ENCODE data around the gene AIG1.
"Not testable (repeated sequence)": the region's sequence is repeated elsewhere in the genome, so short reads cannot be mapped to it uniquely, and the experiment has no call there.

Gene AIG1

GRCh38 chr6:143018955-143019354 lies 41.7 kb upstream of the AIG1 start:
- ATAC-seq (ENCODE audit: insufficient read depth, low read depth): no peak

GRCh38 chr6:143020862-143021261 lies 39.8 kb upstream of the AIG1 start:
- H3K4me2 ChIP-seq (ENCODE audit: insufficient read depth, low read length); H3K79me2 ChIP-seq (ENCODE audit: insufficient read depth, low read length); H2AFZ ChIP-seq (ENCODE audit: low read depth, low read length); H3K9me3 ChIP-seq (ENCODE audit: insufficient read depth, low read length, severe bottlenecking); ATAC-seq (ENCODE audit: insufficient read depth, low read depth); H3K4me1 ChIP-seq (ENCODE audit: insufficient read depth, low read length); H3K4me3 ChIP-seq (ENCODE audit: low read depth in 1 of 2, low read length in 2 of 2); H3K9ac ChIP-seq (ENCODE audit: low read depth, low read length); H3K27me3 ChIP-seq (ENCODE audit: insufficient read depth, low read length, poor library complexity); H3K27ac ChIP-seq (ENCODE audit: low read length); DNase-seq; H4K20me1 ChIP-seq (ENCODE audit: insufficient read depth, low read length); H3K36me3 ChIP-seq (ENCODE audit: insufficient read depth, low read length): not testable (repeated sequence)

More at GRCh38 chr6:143018955-143019354, 41.7 kb upstream of the AIG1 start:
- no peak overlapping the region for H3K27ac ChIP-seq (ENCODE audit: low read length)
- no peak overlapping the region for H3K4me2 ChIP-seq (ENCODE audit: insufficient read depth, low read length)
- H3K36me3 ChIP-seq (ENCODE audit: insufficient read depth, low read length): no peaks in the 10 kb centered on the region
- TF ChIP-seq CTCF (IDR thresholded peaks at IDR 0.05; ENCODE audit: borderline replicate concordance, extremely low read depth, low read length, poor library complexity, severe bottlenecking) (no peak), EZH2 (IDR thresholded peaks at IDR 0.05; ENCODE audit: borderline replicate concordance, low read depth, low read length, severe bottlenecking) (no peak)
- no peaks in the 10 kb centered on the region for H3K9me3 ChIP-seq (ENCODE audit: insufficient read depth, low read length, severe bottlenecking)
- DNase-seq: no peak
- no peaks in the 10 kb centered on the region for H3K79me2 ChIP-seq (ENCODE audit: insufficient read depth, low read length)
- H3K4me1 ChIP-seq (ENCODE audit: insufficient read depth, low read length): no peaks in the 10 kb centered on the region
- H3K9ac ChIP-seq (ENCODE audit: low read depth, low read length): no peak overlapping the region
- no peaks in the 10 kb centered on the region for H3K27me3 ChIP-seq (ENCODE audit: insufficient read depth, low read length, poor library complexity)
- no peak overlapping the region for H3K4me3 ChIP-seq (ENCODE audit: low read depth in 1 of 2, low read length in 2 of 2)
- H2AFZ ChIP-seq (ENCODE audit: low read depth, low read length): no peak overlapping the region
- H4K20me1 ChIP-seq (ENCODE audit: insufficient read depth, low read length): no peaks in the 10 kb centered on the region

DNA sequence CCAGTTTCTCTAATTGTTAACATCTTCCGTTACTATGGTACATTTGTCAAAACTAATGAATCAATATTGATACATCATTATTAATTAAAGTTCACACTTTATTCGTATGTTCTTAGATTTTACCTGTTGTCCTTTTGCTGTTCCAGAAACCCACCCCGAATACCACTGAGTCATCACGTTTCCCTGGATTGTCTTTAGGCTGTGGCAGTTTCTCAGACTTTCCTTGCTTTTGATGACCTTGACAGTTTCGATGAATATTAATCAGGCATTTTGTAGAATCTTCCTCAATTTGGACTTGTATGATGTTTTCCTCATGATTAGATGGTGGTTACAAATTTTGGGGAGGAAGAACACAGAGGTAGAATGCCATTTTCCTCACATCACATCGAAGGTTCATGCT lies 39.1 kb upstream of the AIG1 start:
- Histone ChIP-seq H3K36me3 (ENCODE audit: insufficient read depth, low read length) (no peaks in the 10 kb centered on the region), H3K4me1 (ENCODE audit: insufficient read depth, low read length) (no peaks in the 10 kb centered on the region), H3K9me3 (ENCODE audit: insufficient read depth, low read length, severe bottlenecking) (no peaks in the 10 kb centered on the region), H3K4me3 (ENCODE audit: low read depth in 1 of 2, low read length in 2 of 2) (no peak overlapping the region), H3K27ac (ENCODE audit: low read length) (no peak overlapping the region), H3K4me2 (ENCODE audit: insufficient read depth, low read length) (no peak overlapping the region), H3K9ac (ENCODE audit: low read depth, low read length) (no peak overlapping the region), H3K79me2 (ENCODE audit: insufficient read depth, low read length) (no peaks in the 10 kb centered on the region), H3K27me3 (ENCODE audit: insufficient read depth, low read length, poor library complexity) (no peaks in the 10 kb centered on the region), H2AFZ (ENCODE audit: low read depth, low read length) (no peak overlapping the region), H4K20me1 (ENCODE audit: insufficient read depth, low read length) (no peaks in the 10 kb centered on the region)
- ATAC-seq (ENCODE audit: insufficient read depth, low read depth): no peak
- no peak for DNase-seq
- TF ChIP-seq EZH2 (IDR thresholded peaks at IDR 0.05; ENCODE audit: borderline replicate concordance, low read depth, low read length, severe bottlenecking) (no peak), CTCF (IDR thresholded peaks at IDR 0.05; ENCODE audit: borderline replicate concordance, extremely low read depth, low read length, poor library complexity, severe bottlenecking) (no peak)

DNA sequence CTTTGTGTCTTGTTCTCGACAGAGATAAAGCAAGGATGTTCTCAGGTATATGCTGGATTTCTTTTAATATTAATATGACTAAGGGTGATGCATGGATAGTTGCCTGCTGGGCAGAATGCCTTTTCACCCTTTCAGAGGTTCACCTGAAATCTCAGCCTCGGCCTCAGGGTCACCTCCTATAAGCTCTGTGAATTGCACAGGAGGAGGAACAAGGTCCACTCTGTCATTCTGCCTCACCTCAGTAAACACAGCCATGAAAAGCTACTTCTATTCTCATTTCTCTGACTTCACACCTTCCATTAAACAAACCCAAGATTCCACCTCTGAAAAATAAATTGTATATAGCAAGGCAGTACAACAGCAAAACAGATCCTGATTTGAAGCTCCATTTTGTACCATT lies 38.1 kb upstream of the AIG1 start:
- Histone ChIP-seq H3K9me3 (ENCODE audit: insufficient read depth, low read length, severe bottlenecking) (no peaks in the 10 kb centered on the region), H3K27ac (ENCODE audit: low read length) (no peak overlapping the region), H4K20me1 (ENCODE audit: insufficient read depth, low read length) (no peaks in the 10 kb centered on the region), H3K4me2 (ENCODE audit: insufficient read depth, low read length) (no peak overlapping the region), H3K4me3 (ENCODE audit: low read depth in 1 of 2, low read length in 2 of 2) (no peak overlapping the region), H3K9ac (ENCODE audit: low read depth, low read length) (no peak overlapping the region), H3K79me2 (ENCODE audit: insufficient read depth, low read length) (no peaks in the 10 kb centered on the region), H2AFZ (ENCODE audit: low read depth, low read length) (no peak overlapping the region), H3K36me3 (ENCODE audit: insufficient read depth, low read length) (no peaks in the 10 kb centered on the region), H3K27me3 (ENCODE audit: insufficient read depth, low read length, poor library complexity) (no peaks in the 10 kb centered on the region), H3K4me1 (ENCODE audit: insufficient read depth, low read length) (no peaks in the 10 kb centered on the region)
- DNase-seq (no peak), ATAC-seq (ENCODE audit: insufficient read depth, low read depth) (no peak)
- TF ChIP-seq EZH2 (IDR thresholded peaks at IDR 0.05; ENCODE audit: borderline replicate concordance, low read depth, low read length, severe bottlenecking): no peak
- no peak for TF ChIP-seq CTCF (IDR thresholded peaks at IDR 0.05; ENCODE audit: borderline replicate concordance, extremely low read depth, low read length, poor library complexity, severe bottlenecking)
